ENCODE results near the gene TSPAN2.

DNA sequence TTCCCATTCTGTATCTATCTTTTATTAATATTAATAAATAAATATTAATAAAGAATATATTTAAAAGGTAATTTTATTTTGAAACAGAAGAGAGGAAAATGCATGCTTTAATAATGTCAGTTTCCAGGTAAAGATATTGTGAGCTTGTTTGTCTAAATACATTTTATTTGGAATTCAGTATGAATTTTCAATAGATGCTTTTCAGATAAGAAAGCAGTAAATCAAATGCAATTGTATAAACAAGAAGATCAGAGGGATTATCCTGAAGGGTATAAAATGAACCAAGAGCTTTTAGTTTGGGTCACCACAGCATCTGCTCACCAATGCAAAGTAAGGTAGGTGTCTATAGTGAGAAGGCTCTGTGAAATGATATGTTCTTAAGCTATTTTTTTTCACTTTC is 59.8 kb downstream of the TSPAN2 start, which contains the start of gene TSHB:
- TF ChIP-seq, protein P1, sequence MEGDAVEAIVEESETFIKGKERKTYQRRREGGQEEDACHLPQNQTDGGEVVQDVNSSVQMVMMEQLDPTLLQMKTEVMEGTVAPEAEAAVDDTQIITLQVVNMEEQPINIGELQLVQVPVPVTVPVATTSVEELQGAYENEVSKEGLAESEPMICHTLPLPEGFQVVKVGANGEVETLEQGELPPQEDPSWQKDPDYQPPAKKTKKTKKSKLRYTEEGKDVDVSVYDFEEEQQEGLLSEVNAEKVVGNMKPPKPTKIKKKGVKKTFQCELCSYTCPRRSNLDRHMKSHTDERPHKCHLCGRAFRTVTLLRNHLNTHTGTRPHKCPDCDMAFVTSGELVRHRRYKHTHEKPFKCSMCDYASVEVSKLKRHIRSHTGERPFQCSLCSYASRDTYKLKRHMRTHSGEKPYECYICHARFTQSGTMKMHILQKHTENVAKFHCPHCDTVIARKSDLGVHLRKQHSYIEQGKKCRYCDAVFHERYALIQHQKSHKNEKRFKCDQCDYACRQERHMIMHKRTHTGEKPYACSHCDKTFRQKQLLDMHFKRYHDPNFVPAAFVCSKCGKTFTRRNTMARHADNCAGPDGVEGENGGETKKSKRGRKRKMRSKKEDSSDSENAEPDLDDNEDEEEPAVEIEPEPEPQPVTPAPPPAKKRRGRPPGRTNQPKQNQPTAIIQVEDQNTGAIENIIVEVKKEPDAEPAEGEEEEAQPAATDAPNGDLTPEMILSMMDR (IDR thresholded peaks at IDR 0.05) = no peak
- TF ChIP-seq SMC3 (IDR thresholded peaks at IDR 0.05; ENCODE audit: low read depth, low read length) = no peak
- TF ChIP-seq NRF1 (IDR thresholded peaks at IDR 0.05; ENCODE audit: low read depth, low read length) = no peak
- TF ChIP-seq FOXJ3 (CRISPR knock-in tag; IDR thresholded peaks at IDR 0.05) = no peak
- no peak for TF ChIP-seq NFIC (IDR thresholded peaks at IDR 0.05; ENCODE audit: borderline replicate concordance)
- no peak for TF ChIP-seq TEAD4 (IDR thresholded peaks at IDR 0.05; ENCODE audit: borderline replicate concordance, insufficient read depth)
- TF ChIP-seq GATA2 (CRISPR knock-in tag; IDR thresholded peaks at IDR 0.05) = no peak
- no peak for TF ChIP-seq POLR2AphosphoS5 (IDR thresholded peaks at IDR 0.05; ENCODE audit: low read depth, low read length)
- no peak for TF ChIP-seq YY1 (IDR thresholded peaks at IDR 0.05; ENCODE audit: low read depth)
- TF ChIP-seq, protein P2, sequence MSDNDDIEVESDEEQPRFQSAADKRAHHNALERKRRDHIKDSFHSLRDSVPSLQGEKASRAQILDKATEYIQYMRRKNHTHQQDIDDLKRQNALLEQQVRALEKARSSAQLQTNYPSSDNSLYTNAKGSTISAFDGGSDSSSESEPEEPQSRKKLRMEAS (IDR thresholded peaks at IDR 0.05; ENCODE audit: low read depth) = no peak
- TF ChIP-seq EP300 (IDR thresholded peaks at IDR 0.05; ENCODE audit: borderline replicate concordance in 1 of 2, low read depth in 1 of 2, low read length in 1 of 2) = no peak
- no peak for TF ChIP-seq RXRA (IDR thresholded peaks at IDR 0.05; ENCODE audit: borderline replicate concordance, low read depth)
- no peak for TF ChIP-seq JUND (IDR thresholded peaks at IDR 0.05)
- TF ChIP-seq CHD2 (IDR thresholded peaks at IDR 0.05; ENCODE audit: low read length, partially characterized antibody) = no peak
